GM12873 (cell line): ENCODE measurements around the gene UQCRC2.

Experiments used
- CTCF ChIP-seq: IDR thresholded peaks from 2 replicates; pipeline ENCODE4 v1.5.1; 2012; ENCODE audit warnings: low read depth, mild to moderate bottlenecking, moderate library complexity, low read length, control low read depth; ENCODE audit not compliant: insufficient read depth; ENCODE audit errors: missing control alignments

Gene UQCRC2

GRCh38 chr16:21950782-21951521 is 2.2 kb upstream of the UQCRC2 start:
- TF ChIP-seq CTCF, result peak; percentile 57

GRCh38 chr16:21952040-21952792 is 945 bp upstream of the UQCRC2 start:
- TF ChIP-seq CTCF, result no peak

GRCh38 chr16:21953541-21953902 is 361 bp downstream of the UQCRC2 start:
- TF ChIP-seq CTCF, result no peak

- no peak for TF ChIP-seq CTCF
Measured at GRCh38 chr16:21957714-21958346, 4.7 kb downstream of the UQCRC2 start.

GRCh38 chr16:21959050-21959449 is 5.9 kb downstream of the UQCRC2 start:
- TF ChIP-seq CTCF, result no peak

GRCh38 chr16:21962475-21962874 is 9.3 kb downstream of the UQCRC2 start:
- no peak for TF ChIP-seq CTCF

- no peak for TF ChIP-seq CTCF
Measured at GRCh38 chr16:21963887-21964286, 10.7 kb downstream of the UQCRC2 start.
